ENCODE data around the gene NOSTRIN. TPM values are rescaled to one million over a fixed set of nuclear protein-coding genes. Genes with fewer than 3 reads are reported as not detected.

NOSTRIN gene
- total RNA-seq, 6 experiments from 2014 or later = 3.6 to 20.9 (median 9.0) TPM

- Histone ChIP-seq H3K9me3 (no peaks in the 10 kb centered on the region), H3K27me3 (no peaks in the 10 kb centered on the region), H3K4me3 (no peak overlapping the region), H3K36me3 (no peaks in the 10 kb centered on the region), H3K4me1 (no peaks in the 10 kb centered on the region), H3K27ac (no peak overlapping the region)
- DNase-seq (no peak), ATAC-seq (no peak)
- WGBS (ENCODE audit: insufficient coverage, low coverage, low lambda C conversion rate, missing lambda C conversion rate) = no CpG with 5 or more reads among the region's 1 CpG
- intact Hi-C loops (cut with DNase I) = no loop called here
- TF ChIP-seq POLR2A (IDR thresholded peaks at IDR 0.05) = no peak
Observed at GRCh38 chr2:168884975-168885374, 82.5 kb downstream of the NOSTRIN start.

- WGBS (ENCODE audit: insufficient coverage, low coverage, low lambda C conversion rate, missing lambda C conversion rate) = 25% methylated on average over 3 of the region's 3 CpGs
- Histone ChIP-seq H3K4me1 (peaks cover 0 to 5% (median 2%) of the 10 kb centered on the region in 4 donors), H3K36me3 (no peaks in the 10 kb centered on the region), H3K9me3 (no peaks in the 10 kb centered on the region), H3K27me3 (no peaks in the 10 kb centered on the region), H3K4me3 (no peak overlapping the region), H3K27ac (no peak overlapping the region)
- TF ChIP-seq POLR2A (IDR thresholded peaks at IDR 0.05) (no peak), CTCF (IDR thresholded peaks at IDR 0.05) (no peak)
- DNase-seq (no peak), ATAC-seq (no peak)
- intact Hi-C loops (cut with DNase I) = no loop called here
Observed at GRCh38 chr2:168889635-168890005, 87.2 kb downstream of the NOSTRIN start.

GRCh38 chr2:168890006-168890782 lies 87.8 kb downstream of the NOSTRIN start, which contains the start of gene SPC25:
TSS of gene SPC25 (minus strand) at chr2:168890430. CDS start at chr2:168889519, 911 bp downstream.
- intact Hi-C loops (cut with DNase I) = no loop called here
- Histone ChIP-seq H3K4me1 (peaks cover 0 to 11% (median 5%) of the 10 kb centered on the region in 4 donors), H3K36me3 (no peaks in the 10 kb centered on the region), H3K27ac (no peak within 1 kb of the TSS), H3K4me3 (peak within 1 kb of the TSS; percentile 40 to 50 (median 47)), H3K27me3 (no peaks in the 10 kb centered on the region), H3K9me3 (no peaks in the 10 kb centered on the region)
- TF ChIP-seq CTCF (IDR thresholded peaks at IDR 0.05) (peak in 1 of 4 donors; percentile 9), POLR2A (IDR thresholded peaks at IDR 0.05) (no peak)
- peak; percentile 88 to 92 (median 89) for DNase-seq
- ATAC-seq = peak; percentile 98 to 99 (median 98)
- WGBS (ENCODE audit: insufficient coverage, low coverage, low lambda C conversion rate, missing lambda C conversion rate) = under 1% methylated on average over 30 of the region's 38 CpGs

GRCh38 chr2:168892327-168892726 lies 89.9 kb downstream of the NOSTRIN start:
- intact Hi-C loops (cut with DNase I) = no loop called here
- Histone ChIP-seq H3K27me3 (no peaks in the 10 kb centered on the region), H3K4me3 (no peak overlapping the region), H3K4me1 (peaks cover 0 to 17% (median 6%) of the 10 kb centered on the region in 4 donors), H3K36me3 (no peaks in the 10 kb centered on the region), H3K27ac (no peak overlapping the region), H3K9me3 (no peaks in the 10 kb centered on the region)
- 64% methylated on average over 3 of the region's 3 CpGs for WGBS (ENCODE audit: insufficient coverage, low coverage, low lambda C conversion rate, missing lambda C conversion rate)
- DNase-seq (no peak), ATAC-seq (no peak)
- TF ChIP-seq CTCF (IDR thresholded peaks at IDR 0.05) (no peak), POLR2A (IDR thresholded peaks at IDR 0.05) (no peak)

- Histone ChIP-seq H3K27me3 (no peaks in the 10 kb centered on the region), H3K4me3 (no peak overlapping the region), H3K9me3 (no peaks in the 10 kb centered on the region), H3K36me3 (no peaks in the 10 kb centered on the region), H3K4me1 (peaks cover 0 to 17% (median 6%) of the 10 kb centered on the region in 4 donors), H3K27ac (no peak overlapping the region)
- WGBS (ENCODE audit: insufficient coverage, low coverage, low lambda C conversion rate, missing lambda C conversion rate) = 100% methylated on average over 1 of the region's 1 CpG
- ATAC-seq (no peak), DNase-seq (no peak)
- intact Hi-C loops (cut with DNase I) = no loop called here
- TF ChIP-seq CTCF (IDR thresholded peaks at IDR 0.05) (no peak), POLR2A (IDR thresholded peaks at IDR 0.05) (no peak)
Observed at GRCh38 chr2:168894101-168894500, 91.7 kb downstream of the NOSTRIN start.
